PC-3 (cell line): Measurements from ENCODE around the gene RPL27A. TPM values are rescaled to one million over a fixed set of nuclear protein-coding genes. Genes with fewer than 3 reads are reported as not detected.

ENCODE experiments used
- ATAC-seq: fragments of 200-7000 bp; cut with Tn5 transposase; 2 replicates; pipeline ENCODE4 v1.9.1; 2020; ENCODE audit warnings: mild to moderate bottlenecking, moderate library complexity
- Bru-seq: library from RNA; stranded (reverse); fragments of 400-500 nt; gene quantifications from one replicate; lab custom pipeline; 2021; lab: Mats Ljungman, UMichigan
- BruChase-seq, 2 experiments: library from RNA; stranded (reverse); fragments of 400-500 nt; gene quantifications; one replicate each; lab custom pipeline; 2021; lab: Mats Ljungman, UMichigan
- BruUV-seq: library from RNA; stranded (reverse); fragments of 400-500 nt; replicated peaks from 2 replicates; lab custom pipeline; 2021; lab: Mats Ljungman, UMichigan
- CTCF ChIA-PET: fragments of 300-600 bp; sonication (Branson Sonifier 250); formaldehyde crosslinking; loops from one replicate; lab custom pipeline; 2022; ENCODE audit warnings: antibody characterized with exemption; lab: Charles Lee
- POLR2A ChIA-PET: fragments of 300-600 bp; sonication (Branson Sonifier 250); formaldehyde crosslinking; loops from one replicate; lab custom pipeline; 2022; ENCODE audit warnings: antibody characterized with exemption; ENCODE audit not compliant: unreplicated experiment; lab: Charles Lee
- DNase-seq: peaks from one replicate; pipeline ENCODE4 v3.0.0-alpha.2; 2015
- H2AFZ ChIP-seq: fragments of 300-600 bp; sonication (generic); 2 replicates; pipeline ENCODE4 v1.6.0; 2016; ENCODE audit warnings: antibody characterized with exemption, low read length
- H3F3A ChIP-seq: fragments of 300-600 bp; sonication (generic); one replicate; pipeline ENCODE4 v1.6.0; 2017; ENCODE audit warnings: antibody characterized with exemption, low read length, control low read depth, mild to moderate bottlenecking; ENCODE audit not compliant: unreplicated experiment
- H3K27ac ChIP-seq: fragments of 300-600 bp; sonication (generic); 2 replicates; pipeline ENCODE4 v1.5.1; 2016; ENCODE audit warnings: mild to moderate bottlenecking, low read length
- H3K27me3 ChIP-seq: fragments of 300-600 bp; sonication (generic); 2 replicates; pipeline ENCODE4 v1.6.1; 2016; ENCODE audit warnings: low read length, mixed read lengths
- H3K36me3 ChIP-seq: fragments of 300-600 bp; sonication (generic); 2 replicates; pipeline ENCODE4 v1.6.1; 2016; ENCODE audit warnings: low read depth, mixed run types, low read length, mixed read lengths
- H3K4me1 ChIP-seq: fragments of 300-600 bp; sonication (generic); 2 replicates; pipeline ENCODE4 v1.5.1; 2016; ENCODE audit warnings: low read length; ENCODE audit not compliant: insufficient read depth
- H3K4me2 ChIP-seq: fragments of 300-600 bp; sonication (generic); 2 replicates; pipeline ENCODE4 v1.6.0; 2016; ENCODE audit warnings: low read length
- H3K4me3 ChIP-seq: fragments of 300-600 bp; sonication (generic); 2 replicates; pipeline ENCODE4 v1.5.1; 2016; ENCODE audit warnings: mild to moderate bottlenecking, low read length, mixed read lengths
- H3K79me2 ChIP-seq: fragments of 300-600 bp; sonication (generic); 2 replicates; pipeline ENCODE4 v1.6.1; 2017; ENCODE audit warnings: low read length, mixed read lengths
- H3K9ac ChIP-seq: fragments of 300-600 bp; sonication (generic); 2 replicates; pipeline ENCODE4 v1.6.0; 2016; ENCODE audit warnings: mild to moderate bottlenecking, low read length
- H3K9me2 ChIP-seq: fragments of 300-600 bp; sonication (generic); replicated peaks from 2 replicates; pipeline ENCODE4 v1.6.1; 2016; ENCODE audit warnings: mixed run types, low read length, mixed read lengths
- H3K9me3 ChIP-seq: fragments of 300-600 bp; sonication (generic); 2 replicates; pipeline ENCODE4 v1.6.1; 2016; ENCODE audit warnings: low read length, mixed read lengths
- H4K20me1 ChIP-seq: fragments of 300-600 bp; sonication (generic); 2 replicates; pipeline ENCODE4 v1.6.1; 2016; ENCODE audit warnings: low read length, mixed read lengths
- EZH2 ChIP-seq: fragments of 300-600 bp; sonication (generic); IDR thresholded peaks from one replicate; pipeline ENCODE4 v1.6.1; 2017; ENCODE audit warnings: antibody characterized with exemption, mild to moderate bottlenecking, low read length; ENCODE audit not compliant: unreplicated experiment
- EZH2phosphoT487 ChIP-seq: fragments of 300-600 bp; sonication (generic); IDR thresholded peaks from 2 replicates; pipeline ENCODE4 v1.6.1; 2018; ENCODE audit warnings: mild to moderate bottlenecking, antibody characterized with exemption, low read length, borderline replicate concordance
- intact Hi-C: fragments of 100-400 bp; cut with micrococcal nuclease; formaldehyde crosslinking; loops from 2 replicates; pipeline ENCODE4 v1.9.0; 2023
- long read RNA-seq: library from polyadenylated mRNA; unstranded; transcript quantifications from one replicate; pipeline ENCODE4 v2.0.0, GENCODE V29; 2021; ENCODE audit not compliant: unreplicated experiment
- total RNA-seq: library from RNA; depleted of rRNA; stranded (reverse); fragments of >200 nt; gene quantifications from 2 replicates; pipeline ENCODE4 v1.2.3, GENCODE V29; 2014; rRNA removed
- TF ChIP-seq, protein P1 (sequence below): fragments of 300-600 bp; sonication (generic); conservative IDR thresholded peaks from 2 replicates; pipeline ENCODE4 v1.5.1; 2017; ENCODE audit warnings: antibody characterized with exemption, low read depth, mild to moderate bottlenecking, low read length

The RPL27A gene
- total RNA-seq (855 and 1,132 TPM in 2 replicates), Bru-seq, nascent RNA (percentile 99 among the genes with signal in this experiment), BruChase-seq, experiment 1, labeled RNA remaining after a 6-hour chase (percentile 99 among the genes with signal in this experiment), BruChase-seq, experiment 2, labeled RNA remaining after a 2-hour chase (percentile 99 among the genes with signal in this experiment)
- long read RNA-seq, full-length matches to known transcripts = 324 of 381 reads
- long read RNA-seq, partial matches to known transcripts = 34 of 381 reads
- long read RNA-seq, other reads (novel, unspliced or antisense) = 23 of 381 reads

- peaks cover 7% of the 10 kb centered on the region for H3F3A ChIP-seq
- H3K27ac ChIP-seq = peak within 1 kb of the TSS; percentile 73
- H3K9me3 ChIP-seq = no peaks in the 10 kb centered on the region
- ATAC-seq (peak; percentile 89), DNase-seq (peak; percentile 93)
- H4K20me1 ChIP-seq = peaks cover 23% of the 10 kb centered on the region
- H3K4me2 ChIP-seq = peak within 1 kb of the TSS; percentile 94
- TF ChIP-seq, protein P1, sequence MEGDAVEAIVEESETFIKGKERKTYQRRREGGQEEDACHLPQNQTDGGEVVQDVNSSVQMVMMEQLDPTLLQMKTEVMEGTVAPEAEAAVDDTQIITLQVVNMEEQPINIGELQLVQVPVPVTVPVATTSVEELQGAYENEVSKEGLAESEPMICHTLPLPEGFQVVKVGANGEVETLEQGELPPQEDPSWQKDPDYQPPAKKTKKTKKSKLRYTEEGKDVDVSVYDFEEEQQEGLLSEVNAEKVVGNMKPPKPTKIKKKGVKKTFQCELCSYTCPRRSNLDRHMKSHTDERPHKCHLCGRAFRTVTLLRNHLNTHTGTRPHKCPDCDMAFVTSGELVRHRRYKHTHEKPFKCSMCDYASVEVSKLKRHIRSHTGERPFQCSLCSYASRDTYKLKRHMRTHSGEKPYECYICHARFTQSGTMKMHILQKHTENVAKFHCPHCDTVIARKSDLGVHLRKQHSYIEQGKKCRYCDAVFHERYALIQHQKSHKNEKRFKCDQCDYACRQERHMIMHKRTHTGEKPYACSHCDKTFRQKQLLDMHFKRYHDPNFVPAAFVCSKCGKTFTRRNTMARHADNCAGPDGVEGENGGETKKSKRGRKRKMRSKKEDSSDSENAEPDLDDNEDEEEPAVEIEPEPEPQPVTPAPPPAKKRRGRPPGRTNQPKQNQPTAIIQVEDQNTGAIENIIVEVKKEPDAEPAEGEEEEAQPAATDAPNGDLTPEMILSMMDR = no peak
- H3K4me3 ChIP-seq = peak within 1 kb of the TSS; percentile 86
- peaks cover 48% of the 10 kb centered on the region for H3K79me2 ChIP-seq
- intact Hi-C loops = loop anchor here (10.0 kb wide), 1 partner anchor 892 kb away; the partner anchor contains the start of gene WEE1
- ChIA-PET CTCF (interaction anchor here (0.7 kb wide), 1 partner anchor 86 kb away, joined by 4 read pairs; no protein-coding TSS in a partner anchor), POLR2A (interaction anchor here (0.6 kb wide), 2 partner anchors 50 to 1268 kb away, joined by 3 to 4 read pairs; no protein-coding TSS in a partner anchor)
- peaks cover 44% of the 10 kb centered on the region for H3K4me1 ChIP-seq
- H3K27me3 ChIP-seq = no peaks in the 10 kb centered on the region
- peaks cover 40% of the 10 kb centered on the region for H3K36me3 ChIP-seq
- peak within 1 kb of the TSS; percentile 100 for H3K9ac ChIP-seq
- peak within 1 kb of the TSS; percentile 54; the same call in 1 of the 2 replicates for H2AFZ ChIP-seq
- BruUV-seq = TSS peak; percentile 88
- no peaks in the 10 kb centered on the region for H3K9me2 ChIP-seq
Observed at GRCh38 chr11:8682303-8683114, at the start of gene RPL27A, which contains the start of gene TRIM66. RPL27A (plus strand) TSS chr11:8682792; CDS start chr11:8682814, 22 bp downstream. TRIM66 (minus strand) TSS chr11:8682665; CDS start chr11:8672274, 10,391 bp downstream.

DNA sequence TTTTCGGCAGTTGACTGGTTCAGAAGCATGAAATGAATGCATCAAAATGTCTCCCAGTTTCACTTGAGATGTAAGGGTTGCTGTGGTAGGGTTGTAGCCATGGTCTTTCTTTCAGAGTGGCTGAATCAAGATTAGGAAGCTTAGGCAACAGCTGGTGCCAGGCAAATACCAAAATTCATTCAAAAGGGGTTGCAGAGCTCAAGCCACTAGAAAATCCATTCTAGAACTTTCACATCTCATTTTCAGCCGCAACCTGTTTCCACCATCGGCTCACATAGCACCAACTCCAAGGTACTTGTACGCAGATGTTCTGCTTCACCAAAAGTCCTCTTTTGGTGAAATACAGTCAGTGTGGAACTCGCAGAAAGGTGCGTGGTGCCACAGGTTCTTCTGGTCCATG, 48.1 kb upstream of the RPL27A start:
- no peak overlapping the region for H2AFZ ChIP-seq
- ChIA-PET POLR2A (no interaction called here), CTCF (no interaction called here)
- ATAC-seq (no peak), DNase-seq (no peak)
- H3K9me3 ChIP-seq = no peaks in the 10 kb centered on the region
- no peak overlapping the region for H3K27ac ChIP-seq
- H3K9me2 ChIP-seq = no peaks in the 10 kb centered on the region
- no TSS peak for BruUV-seq
- no peak overlapping the region for H3K9ac ChIP-seq
- H3F3A ChIP-seq = no peaks in the 10 kb centered on the region
- TF ChIP-seq EZH2 = no peak
- no peak for TF ChIP-seq EZH2phosphoT487
- TF ChIP-seq, protein P1 = no peak
- H4K20me1 ChIP-seq = no peaks in the 10 kb centered on the region
- H3K79me2 ChIP-seq = no peaks in the 10 kb centered on the region
- H3K27me3 ChIP-seq = no peaks in the 10 kb centered on the region
- intact Hi-C loops = no loop called here
- no peak overlapping the region for H3K4me2 ChIP-seq
- no peaks in the 10 kb centered on the region for H3K4me1 ChIP-seq
- peaks cover 5% of the 10 kb centered on the region for H3K36me3 ChIP-seq
- no peak overlapping the region for H3K4me3 ChIP-seq
